Duodenal mucosa (tissue), 2 donors: ENCODE results near the gene CPD.
"Not testable (repeated sequence)": the region's sequence is repeated elsewhere in the genome, so short reads cannot be mapped to it uniquely, and the experiment has no call there.

Source experiments
- H3K27ac ChIP-seq: one replicate; pipeline ENCODE4 v1.7.0; 2013; ENCODE audit warnings: low read depth, low read length
- H3K27me3 ChIP-seq, 2 donors: one replicate each; pipeline ENCODE4 v1.7.0; 2013; ENCODE audit warnings: low read length in 2 of 2, control low read depth in 1 of 2; ENCODE audit not compliant: insufficient read depth in 2 of 2, control insufficient read depth in 1 of 2
- H3K36me3 ChIP-seq, 2 donors: one replicate each; pipeline ENCODE4 v1.7.0; 2013; ENCODE audit warnings: low read length in 2 of 2, control low read depth in 1 of 2; ENCODE audit not compliant: insufficient read depth in 2 of 2, control insufficient read depth in 1 of 2
- H3K4me1 ChIP-seq, 2 donors: one replicate each; pipeline ENCODE4 v1.7.0; 2013; ENCODE audit warnings: low read length in 2 of 2, control low read depth in 1 of 2; ENCODE audit not compliant: insufficient read depth in 2 of 2, control insufficient read depth in 1 of 2
- H3K4me3 ChIP-seq, 2 donors: one replicate each; pipeline ENCODE4 v1.7.0; 2013; ENCODE audit warnings: low read length in 2 of 2, low read depth in 1 of 2
- H3K9ac ChIP-seq, 2 donors: one replicate each; pipeline ENCODE4 v1.7.0; 2013; ENCODE audit warnings: low read length in 2 of 2, low read depth in 1 of 2
- H3K9me3 ChIP-seq, 2 donors: one replicate each; pipeline ENCODE4 v1.7.0; 2013; ENCODE audit warnings: low read length in 2 of 2, control low read depth in 1 of 2; ENCODE audit not compliant: control insufficient read depth in 1 of 2

CPD gene

DNA sequence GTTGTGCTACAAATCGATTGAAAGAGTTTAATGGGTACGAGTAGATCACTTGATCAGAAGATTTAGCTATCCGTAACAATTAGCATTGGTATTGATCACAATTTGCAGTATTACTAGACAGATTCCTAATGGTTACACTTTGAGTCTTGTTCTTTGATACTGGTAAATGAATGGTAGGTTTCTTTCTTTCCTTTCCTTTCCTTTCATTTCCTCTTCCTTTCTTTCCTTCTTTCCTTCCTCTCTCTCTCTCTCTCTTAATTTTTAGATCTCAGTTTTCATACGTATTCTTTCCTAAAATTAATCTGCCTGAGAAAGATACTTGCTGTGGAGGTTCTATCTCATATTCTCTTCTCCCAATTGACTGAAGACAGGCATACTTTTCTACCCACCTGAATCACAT lies 17.9 kb downstream of the CPD start:
- no peaks in the 10 kb centered on the region for H3K36me3 ChIP-seq
- H3K9me3 ChIP-seq: no peaks in the 10 kb centered on the region
- no peak overlapping the region for H3K27ac ChIP-seq
- H3K4me3 ChIP-seq: no peak overlapping the region
- H3K4me1 ChIP-seq: peaks cover 0 to 20% of the 10 kb centered on the region in 2 donors
- H3K9ac ChIP-seq: no peak overlapping the region
- no peaks in the 10 kb centered on the region for H3K27me3 ChIP-seq

DNA sequence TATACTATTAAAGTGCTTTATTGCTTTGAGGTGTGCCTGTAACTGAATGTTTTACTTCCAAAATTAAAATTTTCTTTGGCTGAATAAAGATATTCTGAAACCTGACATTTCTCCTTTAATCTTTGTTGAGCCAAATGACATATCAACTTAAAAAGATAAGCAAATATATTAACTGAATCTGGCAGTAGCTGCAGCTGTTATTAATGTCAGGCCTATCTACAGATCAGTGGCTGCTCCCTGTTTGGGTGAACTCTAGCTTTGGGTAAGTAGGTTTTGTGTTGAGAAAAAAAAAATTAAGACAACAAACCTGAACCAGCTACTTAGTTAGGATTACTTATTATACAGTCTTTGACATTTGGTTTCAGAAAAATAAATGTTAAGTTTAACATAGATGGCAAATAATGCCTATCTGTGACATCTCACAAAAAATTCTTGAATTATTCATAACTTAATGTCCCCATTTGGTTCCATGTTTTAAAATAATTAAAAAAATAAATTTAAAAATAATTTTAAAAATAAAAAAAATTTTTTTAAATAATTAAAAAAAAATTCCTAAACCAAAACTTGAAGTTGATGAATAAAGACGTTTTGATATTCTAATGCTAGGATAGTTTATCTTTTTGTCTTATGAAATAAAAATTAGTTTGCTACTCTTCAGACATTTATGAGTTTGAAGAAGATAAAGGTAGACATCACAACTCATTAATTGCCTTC lies 19.8 kb downstream of the CPD start:
- Histone ChIP-seq H3K9me3 (no peaks in the 10 kb centered on the region), H3K27me3 (no peaks in the 10 kb centered on the region), H3K4me1 (peaks cover 0 to 20% of the 10 kb centered on the region in 2 donors), H3K9ac (no peak overlapping the region), H3K36me3 (peaks cover 4 to 5% of the 10 kb centered on the region in 2 donors), H3K27ac (no peak overlapping the region), H3K4me3 (no peak overlapping the region)

DNA sequence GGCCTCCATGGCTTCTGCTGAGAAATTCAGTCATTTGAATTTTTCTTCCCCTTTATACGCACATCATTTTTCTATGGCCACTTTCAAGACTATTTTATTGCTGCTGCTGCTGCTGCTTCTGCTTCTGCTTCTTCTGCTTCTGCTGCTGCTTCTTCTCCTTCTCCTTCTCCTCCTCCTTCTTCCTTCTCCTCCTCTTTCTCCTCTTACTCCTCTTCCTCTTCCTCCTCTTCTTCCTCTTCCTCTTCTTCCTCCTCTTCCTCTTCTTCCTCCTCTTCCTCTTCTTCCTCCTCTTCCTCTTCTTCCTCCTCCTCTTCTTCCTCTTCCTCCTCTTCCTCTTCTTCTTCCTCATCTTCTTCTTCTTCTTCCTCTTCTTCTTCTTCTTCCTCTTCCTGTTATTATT lies 22.4 kb downstream of the CPD start:
- Histone ChIP-seq H3K4me1 (peaks cover 0 to 6% of the 10 kb centered on the region in 2 donors), H3K9me3 (no peaks in the 10 kb centered on the region), H3K4me3 (no peak overlapping the region), H3K36me3 (peaks cover 5 to 6% of the 10 kb centered on the region in 2 donors), H3K27ac (no peak overlapping the region), H3K27me3 (no peaks in the 10 kb centered on the region), H3K9ac (no peak overlapping the region)

DNA sequence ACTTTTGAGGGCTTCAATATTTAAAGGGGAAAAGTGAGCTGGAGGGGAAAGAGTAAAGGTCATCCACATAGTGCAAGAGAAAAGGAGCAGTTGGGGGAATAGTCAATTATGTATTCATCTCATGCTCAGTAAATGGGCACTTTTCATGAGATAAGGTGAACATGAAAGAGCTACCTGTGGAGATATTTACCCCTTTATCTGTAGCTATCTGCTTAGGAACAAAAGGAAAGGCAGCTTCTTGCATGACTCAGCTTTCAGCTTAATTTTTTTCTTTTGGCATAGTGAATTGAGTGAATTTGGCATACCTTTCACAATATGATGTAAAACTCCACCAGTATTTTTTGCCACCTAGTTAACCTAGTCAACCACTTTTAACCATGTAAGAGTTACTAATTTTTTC lies 26.4 kb downstream of the CPD start:
- Histone ChIP-seq H3K9ac (no peak overlapping the region), H3K4me1 (no peaks in the 10 kb centered on the region), H3K9me3 (no peaks in the 10 kb centered on the region), H3K27ac (no peak overlapping the region), H3K36me3 (peaks cover 5 to 6% of the 10 kb centered on the region in 2 donors), H3K4me3 (no peak overlapping the region), H3K27me3 (no peaks in the 10 kb centered on the region)

DNA sequence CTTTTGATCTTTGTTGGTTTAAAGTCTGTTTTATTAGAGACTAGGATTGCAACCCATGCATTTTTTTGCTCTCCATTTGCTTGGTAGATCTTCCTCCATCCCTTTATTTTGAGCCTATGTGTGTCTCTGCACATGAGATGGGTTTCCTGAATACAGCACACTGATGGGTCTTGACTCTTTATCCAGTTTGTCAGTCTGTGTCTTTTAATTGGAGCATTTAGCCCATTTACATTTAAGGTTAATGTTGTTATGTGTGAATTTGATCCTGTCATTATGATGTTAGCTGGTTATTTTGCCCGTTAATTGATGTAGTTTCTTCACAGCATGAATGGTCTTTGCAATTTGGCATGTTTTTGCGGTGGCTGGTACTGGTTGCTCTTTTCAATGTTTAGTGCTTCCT lies 31.9 kb downstream of the CPD start:
- not testable (repeated sequence) for H3K27ac ChIP-seq, H3K9me3 ChIP-seq, H3K27me3 ChIP-seq, H3K9ac ChIP-seq, H3K4me1 ChIP-seq, H3K4me3 ChIP-seq, H3K36me3 ChIP-seq

DNA sequence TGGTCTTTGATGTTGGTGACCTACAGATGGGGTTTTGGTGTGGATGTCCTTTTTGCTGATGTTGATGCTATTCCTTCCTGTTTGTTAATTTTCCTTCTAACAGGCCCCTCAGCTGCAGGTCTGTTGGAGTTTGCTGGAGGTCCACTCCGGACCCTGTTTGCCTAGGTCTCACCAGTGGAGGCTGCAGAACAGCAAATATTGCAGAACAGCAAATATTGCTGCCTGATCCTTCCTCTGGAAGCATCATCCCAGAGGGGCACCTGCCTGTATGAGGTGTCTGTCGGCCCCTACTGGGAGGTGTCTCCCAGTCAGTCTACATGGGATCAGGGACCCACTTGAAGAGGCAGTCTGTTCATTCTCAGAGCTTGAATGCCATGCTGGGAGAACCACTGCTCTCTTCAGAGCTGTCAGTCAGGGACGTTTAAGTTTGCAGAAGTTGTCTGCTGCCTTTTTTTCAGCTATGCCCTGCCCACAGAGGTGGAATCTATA lies 33.3 kb downstream of the CPD start:
- not testable (repeated sequence) for H3K27me3 ChIP-seq, H3K27ac ChIP-seq, H3K9me3 ChIP-seq, H3K9ac ChIP-seq, H3K36me3 ChIP-seq, H3K4me3 ChIP-seq, H3K4me1 ChIP-seq

DNA sequence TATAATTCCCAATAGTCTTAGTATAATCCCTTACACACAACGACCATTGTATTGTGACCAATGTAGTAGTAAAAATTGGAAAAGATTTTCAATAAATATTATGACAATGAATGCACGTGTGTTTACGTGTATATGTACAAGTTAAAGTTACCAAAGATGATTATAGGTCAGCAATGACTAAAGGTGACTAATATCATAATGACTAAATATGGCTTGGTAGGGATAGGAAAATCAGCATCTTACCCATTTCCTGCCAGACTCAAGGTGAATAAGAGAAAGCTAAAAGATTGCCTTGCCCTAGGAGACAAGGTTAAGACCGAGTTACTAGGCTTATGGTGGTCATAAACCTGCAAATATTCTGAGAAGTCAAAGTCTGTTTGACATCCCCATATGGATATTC lies 34.4 kb downstream of the CPD start:
- Histone ChIP-seq H3K36me3 (no peaks in the 10 kb centered on the region), H3K4me1 (no peaks in the 10 kb centered on the region), H3K9ac (no peak overlapping the region), H3K27me3 (no peaks in the 10 kb centered on the region), H3K27ac (no peak overlapping the region), H3K4me3 (no peak overlapping the region), H3K9me3 (no peaks in the 10 kb centered on the region)

DNA sequence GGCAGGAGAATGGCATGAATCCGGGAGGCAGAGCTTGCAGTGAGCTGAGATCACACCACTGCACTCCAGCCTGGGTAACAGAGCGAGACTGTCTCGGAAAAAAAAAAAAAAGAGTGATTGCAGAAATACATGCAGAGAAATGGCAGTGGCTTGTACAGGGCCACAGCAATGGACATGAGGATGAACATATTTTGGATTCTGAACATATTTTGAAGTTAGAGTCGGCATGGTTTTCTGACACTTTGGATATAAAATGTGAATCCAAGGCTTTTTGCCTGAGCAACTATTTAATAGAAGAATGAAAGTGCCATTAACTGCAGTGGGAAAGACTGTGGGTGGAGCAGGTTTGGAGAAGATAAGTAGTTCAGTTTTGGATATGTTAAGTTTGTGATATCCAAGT lies 35.8 kb downstream of the CPD start:
- no peak overlapping the region for H3K27ac ChIP-seq
- no peaks in the 10 kb centered on the region for H3K27me3 ChIP-seq
- no peak overlapping the region for H3K9ac ChIP-seq
- H3K4me1 ChIP-seq: no peaks in the 10 kb centered on the region
- H3K9me3 ChIP-seq: no peaks in the 10 kb centered on the region
- H3K36me3 ChIP-seq: no peaks in the 10 kb centered on the region
- H3K4me3 ChIP-seq: no peak overlapping the region

DNA sequence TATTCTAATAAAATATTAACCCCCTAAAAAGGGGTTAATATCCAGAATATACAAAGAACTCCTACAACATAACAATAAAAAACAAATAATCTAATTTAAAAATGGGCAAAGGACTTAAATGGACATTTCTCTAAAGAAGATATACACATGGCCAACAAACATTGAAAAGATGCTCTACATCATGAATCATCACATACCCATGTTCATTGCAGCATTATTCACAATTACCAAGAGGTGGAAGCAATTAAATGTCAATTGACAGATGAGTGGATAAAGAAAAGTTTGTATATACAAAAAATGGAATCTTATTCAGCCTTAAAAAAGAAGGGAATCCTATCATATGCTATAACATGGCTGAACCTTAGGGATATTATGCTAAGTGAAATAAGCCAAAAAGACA lies 36.8 kb downstream of the CPD start:
- Histone ChIP-seq H3K4me1 (no peaks in the 10 kb centered on the region), H3K27ac (no peak overlapping the region), H3K36me3 (no peaks in the 10 kb centered on the region), H3K4me3 (no peak overlapping the region), H3K9ac (no peak overlapping the region), H3K9me3 (no peaks in the 10 kb centered on the region), H3K27me3 (no peaks in the 10 kb centered on the region)

DNA sequence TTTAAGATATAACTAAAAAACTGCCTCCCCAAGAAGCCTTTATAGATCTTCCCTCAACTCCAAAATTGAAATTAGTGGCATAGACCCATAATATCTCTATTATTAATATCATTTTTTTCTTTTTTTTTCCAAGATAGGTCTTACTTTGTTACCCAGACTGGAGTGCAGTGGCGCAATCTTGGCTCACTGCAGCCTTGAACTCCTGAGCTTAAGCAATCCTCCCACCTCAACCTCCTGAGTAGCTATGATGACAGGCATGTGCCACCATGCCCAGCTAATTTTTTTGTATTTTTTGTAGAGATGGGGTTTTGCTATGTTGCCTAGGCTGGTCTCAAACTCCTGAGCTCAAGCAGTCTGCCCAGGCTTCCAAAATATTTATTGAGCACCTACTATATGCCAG lies 39.3 kb downstream of the CPD start:
- H3K4me1 ChIP-seq, H3K9ac ChIP-seq, H3K27ac ChIP-seq, H3K9me3 ChIP-seq, H3K4me3 ChIP-seq, H3K27me3 ChIP-seq: not testable (repeated sequence)
- H3K36me3 ChIP-seq: peaks cover 8 to 10% of the 10 kb centered on the region in 2 donors

DNA sequence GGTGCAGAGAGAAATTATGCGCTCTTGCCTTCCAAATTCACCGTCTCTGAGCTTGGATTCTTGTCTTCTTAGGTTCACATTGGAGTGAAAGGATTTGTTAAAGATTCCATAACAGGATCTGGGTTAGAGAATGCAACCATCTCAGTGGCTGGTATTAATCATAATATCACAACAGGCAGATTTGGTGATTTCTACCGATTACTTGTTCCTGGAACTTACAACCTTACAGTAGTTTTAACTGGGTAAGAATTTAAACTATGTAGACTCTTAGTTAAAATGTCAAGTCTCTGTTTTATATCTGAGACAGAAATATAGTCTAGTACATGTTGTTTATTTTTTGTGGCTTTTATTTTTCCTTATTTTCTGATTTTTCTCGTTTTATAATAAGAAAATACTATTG lies 42.9 kb downstream of the CPD start:
- Histone ChIP-seq H3K9me3 (no peaks in the 10 kb centered on the region), H3K27me3 (no peaks in the 10 kb centered on the region), H3K9ac (no peak overlapping the region), H3K4me1 (no peaks in the 10 kb centered on the region), H3K36me3 (peaks cover 10 to 19% of the 10 kb centered on the region in 2 donors), H3K27ac (no peak overlapping the region), H3K4me3 (no peak overlapping the region)
